NCI-H1048 (cell line): Measurements from ENCODE around the gene XAF1.
"Not testable (repeated sequence)": the region's sequence is repeated elsewhere in the genome, so short reads cannot be mapped to it uniquely, and the experiment has no call there.

Source experiments
- DNase-seq: peaks from one replicate; lab custom pipeline; 2025; lab: John Stamatoyannopoulos, UW

Gene XAF1

GRCh38 chr17:6800422-6801027 lies 44.7 kb downstream of the XAF1 start:
- DNase-seq = no peak

DNA sequence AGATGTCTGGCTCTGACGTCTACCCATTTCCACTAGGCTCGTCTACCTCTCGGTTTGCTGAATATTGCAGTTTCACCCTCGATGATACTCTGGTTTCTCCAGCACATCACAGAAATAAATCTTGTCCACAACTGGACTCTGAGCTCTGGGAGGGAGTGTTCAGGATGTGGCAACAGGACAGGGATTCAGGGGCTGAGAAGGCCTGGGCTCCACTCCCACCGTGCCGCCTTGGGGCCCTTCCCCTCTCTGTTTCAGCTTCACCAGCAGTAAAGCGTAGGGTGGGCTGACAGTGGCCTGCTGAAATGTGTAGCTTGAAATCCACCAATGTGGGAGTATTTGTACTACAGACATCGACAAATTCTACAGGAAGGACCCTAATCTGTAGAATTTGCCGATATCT lies 55.7 kb downstream of the XAF1 start:
- DNase-seq = no peak

DNA sequence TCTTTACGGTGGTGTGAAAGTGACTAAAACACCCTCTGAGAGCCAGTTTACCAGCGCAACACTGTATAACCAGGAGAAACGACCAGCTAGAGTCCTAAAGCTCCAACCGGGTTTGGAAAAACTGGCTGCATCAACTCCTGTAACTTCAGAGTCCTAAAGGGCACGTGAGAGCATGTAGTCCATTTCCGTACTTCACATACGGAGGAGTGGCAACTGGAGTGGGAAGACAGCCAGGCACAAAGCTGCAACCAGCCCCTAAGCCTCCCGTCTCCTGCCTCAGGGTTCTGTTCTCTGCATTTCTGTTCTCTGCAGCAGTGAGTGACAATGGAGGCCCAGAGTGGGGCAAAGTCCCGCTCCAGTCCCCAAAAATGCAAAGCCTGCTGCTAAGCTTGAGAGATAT lies 56.4 kb downstream of the XAF1 start:
- no peak for DNase-seq

DNA sequence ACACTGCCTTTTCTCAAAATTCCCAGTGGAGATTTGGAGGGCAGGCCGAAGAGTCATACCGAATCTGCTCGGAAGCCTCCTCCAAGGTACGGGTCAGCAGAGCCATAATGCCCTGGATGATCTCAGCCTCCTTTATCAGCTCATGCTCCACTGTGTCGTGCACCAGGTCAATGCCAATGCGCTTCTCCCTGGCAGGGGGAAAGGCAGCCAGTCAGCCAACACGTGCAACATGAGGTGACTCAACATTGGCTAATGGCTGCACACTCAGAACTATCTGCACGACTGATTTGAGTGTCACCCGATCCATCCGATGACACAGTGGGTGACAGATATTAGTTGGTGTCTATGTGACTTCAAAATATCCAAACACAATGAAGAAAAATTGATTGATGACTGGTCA lies 59.9 kb downstream of the XAF1 start:
- DNase-seq = no peak

DNA sequence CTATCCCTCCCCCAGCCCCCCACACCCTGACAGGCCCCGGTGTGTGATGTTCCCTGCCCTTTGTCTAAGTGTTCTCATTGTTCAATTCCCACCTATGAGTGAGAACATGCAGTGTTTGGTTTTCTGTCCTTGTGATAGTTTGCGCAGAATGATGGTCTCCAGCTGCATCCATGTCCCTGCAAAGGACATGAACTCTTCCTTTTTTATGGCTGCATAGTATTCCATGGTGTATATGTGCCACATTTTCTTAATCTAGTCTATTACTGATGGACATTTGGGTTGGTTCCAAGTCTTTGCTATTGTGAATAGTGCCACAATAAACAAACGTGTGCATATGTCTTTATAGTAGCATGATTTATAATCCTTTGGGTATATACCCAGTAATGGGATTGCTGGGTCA lies 60.5 kb downstream of the XAF1 start:
- not testable (repeated sequence) for DNase-seq

DNA sequence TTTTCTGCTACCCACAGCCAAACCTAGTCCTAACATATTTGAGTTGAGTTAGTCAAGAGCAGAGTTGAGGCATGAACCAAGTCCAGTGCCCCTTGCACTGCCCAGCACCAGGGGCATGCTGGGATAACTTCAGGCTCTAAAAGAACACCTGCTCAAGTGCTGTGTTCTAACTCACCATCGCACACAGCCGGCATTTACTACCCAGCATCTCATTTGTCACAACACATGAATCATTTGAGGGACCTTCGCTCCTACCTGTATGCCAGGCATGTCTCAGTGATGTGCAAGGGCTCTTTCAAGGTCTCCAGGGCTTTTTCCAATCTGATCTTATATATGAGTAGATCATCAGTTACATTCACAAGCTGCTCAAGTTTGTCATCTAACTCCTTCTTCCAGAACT lies 63.1 kb downstream of the XAF1 start:
- no peak for DNase-seq

DNA sequence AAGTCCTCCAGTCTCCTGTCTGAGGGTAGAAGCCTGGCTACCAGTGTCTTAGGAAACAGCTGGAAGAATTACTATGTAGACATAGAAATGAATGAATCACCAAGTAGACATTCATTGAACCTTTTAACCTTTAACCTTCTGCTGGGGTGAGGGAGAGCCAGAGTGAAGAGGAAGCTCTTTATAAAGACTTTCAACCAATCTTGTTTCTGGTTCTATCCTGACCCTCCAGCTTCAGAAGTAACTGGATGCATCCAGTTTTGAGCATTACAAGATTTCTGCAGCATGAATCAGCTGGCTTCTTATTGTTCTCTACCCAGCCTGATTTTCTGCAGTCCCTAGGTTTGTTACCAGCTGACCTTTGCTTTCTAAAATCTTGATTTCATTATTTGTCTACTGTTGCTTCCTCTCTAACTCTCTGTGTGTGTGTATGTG lies 67.2 kb downstream of the XAF1 start:
- DNase-seq = no peak
